Mesenchymal stem cell (in vitro differentiated cells and primary cell): ENCODE measurements around the gene DCDC2B.

ENCODE experiments used
- DNase-seq: peaks from one replicate; pipeline ENCODE4 v3.0.0-alpha.2; 2013
- H2AFZ ChIP-seq: one replicate; pipeline ENCODE4 v1.6.1; 2013; ENCODE audit warnings: low read depth, mild to moderate bottlenecking, control low read depth, inconsistent platforms, low read length, moderate library complexity
- H2AK5ac ChIP-seq: 2 replicates; pipeline ENCODE4 v1.6.1; 2013; ENCODE audit warnings: low read length, moderate library complexity, mild to moderate bottlenecking, inconsistent platforms; ENCODE audit not compliant: severe bottlenecking
- H2BK120ac ChIP-seq: one replicate; pipeline ENCODE4 v1.6.1; 2013; ENCODE audit warnings: low read depth, mild to moderate bottlenecking, inconsistent platforms, low read length, moderate library complexity
- H2BK12ac ChIP-seq, 2 experiments: one replicate each; pipeline ENCODE4 v1.6.1; 2013; ENCODE audit warnings: inconsistent platforms in 2 of 2, low read length in 2 of 2, mild to moderate bottlenecking in 2 of 2, moderate library complexity in 2 of 2, control low read depth in 1 of 2
- H2BK15ac ChIP-seq: one replicate; pipeline ENCODE4 v1.6.1; 2013; ENCODE audit warnings: mild to moderate bottlenecking, low read depth, inconsistent platforms; ENCODE audit not compliant: poor library complexity, severe bottlenecking
- H2BK5ac ChIP-seq: 2 replicates; pipeline ENCODE4 v1.6.1; 2013; ENCODE audit warnings: low read depth, mild to moderate bottlenecking, low read length, control low read depth, inconsistent platforms; ENCODE audit not compliant: poor library complexity, severe bottlenecking
- H3K14ac ChIP-seq, 2 experiments: one replicate each; pipeline ENCODE4 v1.6.1; 2013; ENCODE audit warnings: inconsistent platforms in 2 of 2, low read length in 2 of 2, control low read depth in 1 of 2, mild to moderate bottlenecking in 1 of 2, moderate library complexity in 1 of 2
- H3K18ac ChIP-seq, 2 experiments: one replicate each; pipeline ENCODE4 v1.6.1; 2013; ENCODE audit warnings: inconsistent platforms in 2 of 2, low read length in 2 of 2, control low read depth in 1 of 2, low read depth in 1 of 2, mild to moderate bottlenecking in 1 of 2
- H3K23ac ChIP-seq, 2 experiments: one replicate each; pipeline ENCODE4 v1.6.1; 2013; ENCODE audit warnings: inconsistent platforms in 2 of 2, low read length in 2 of 2, mild to moderate bottlenecking in 2 of 2, moderate library complexity in 2 of 2, control low read depth in 1 of 2
- H3K27ac ChIP-seq: 2 replicates; pipeline ENCODE4 v1.5.1; 2013; ENCODE audit warnings: mild to moderate bottlenecking, moderate library complexity, low read length, control low read depth, inconsistent platforms; ENCODE audit not compliant: poor library complexity, severe bottlenecking
- H3K27me3 ChIP-seq, 2 experiments: 2 replicates each; pipeline versions ENCODE4 v1.6.1 to v1.7.0; 2013; ENCODE audit warnings: low read length in 2 of 2, mild to moderate bottlenecking in 2 of 2, moderate library complexity in 2 of 2, control low read depth in 1 of 2, inconsistent platforms in 1 of 2; ENCODE audit not compliant: control insufficient read depth in 1 of 2, insufficient read depth in 1 of 2
- H3K36me3 ChIP-seq, 2 experiments: 2 replicates each; pipeline versions ENCODE4 v1.6.1 to v1.7.0; 2013; ENCODE audit warnings: low read length in 2 of 2, control low read depth in 1 of 2, inconsistent platforms in 1 of 2, low read depth in 1 of 2, mild to moderate bottlenecking in 1 of 2; ENCODE audit not compliant: insufficient read depth in 2 of 2, control insufficient read depth in 1 of 2
- H3K4ac ChIP-seq, 2 experiments: one replicate each; pipeline ENCODE4 v1.6.1; 2013; ENCODE audit warnings: inconsistent platforms in 2 of 2, low read length in 2 of 2, mild to moderate bottlenecking in 2 of 2, moderate library complexity in 2 of 2, control low read depth in 1 of 2, low read depth in 1 of 2
- H3K4me1 ChIP-seq: 2 replicates; pipeline ENCODE4 v1.6.1; 2013; ENCODE audit warnings: low read depth, low read length, control low read depth; ENCODE audit not compliant: control insufficient read depth, insufficient read depth
- H3K4me2 ChIP-seq: 2 replicates; pipeline ENCODE4 v1.6.1; 2013; ENCODE audit warnings: low read length, mild to moderate bottlenecking, inconsistent platforms; ENCODE audit not compliant: poor library complexity, severe bottlenecking
- H3K4me3 ChIP-seq, 2 experiments: 2 replicates each; pipeline versions ENCODE4 v1.5.1 to v1.7.0; 2013; ENCODE audit warnings: low read length in 2 of 2, mild to moderate bottlenecking in 2 of 2, control low read depth in 1 of 2, low read depth in 1 of 2; ENCODE audit not compliant: insufficient read depth in 1 of 2
- H3K79me1 ChIP-seq: replicated peaks from 2 replicates; pipeline ENCODE4 v1.6.1; 2013; ENCODE audit warnings: mild to moderate bottlenecking, control low read depth, low read length, inconsistent platforms; ENCODE audit not compliant: poor library complexity, severe bottlenecking
- H3K9ac ChIP-seq: 2 replicates; pipeline ENCODE4 v1.7.0; 2013; ENCODE audit warnings: mild to moderate bottlenecking, low read length, moderate library complexity
- H3K9me3 ChIP-seq: 2 replicates; pipeline ENCODE4 v1.7.0; 2013; ENCODE audit warnings: mild to moderate bottlenecking, low read length; ENCODE audit not compliant: control insufficient read depth
- H4K8ac ChIP-seq: one replicate; pipeline ENCODE4 v1.6.1; 2013; ENCODE audit warnings: inconsistent platforms, mild to moderate bottlenecking, low read length, moderate library complexity
- H4K91ac ChIP-seq: one replicate; pipeline ENCODE4 v1.6.1; 2013; ENCODE audit warnings: mild to moderate bottlenecking, low read length, inconsistent platforms
- WGBS: methylation state at CpG from one replicate; pipeline ENCODE4 v1.1.7; 2013; ENCODE audit warnings: mixed read lengths; 5-methylcytosine and 5-hydroxymethylcytosine counted together

Gene DCDC2B

GRCh38 chr1:32186491-32186890, 22.4 kb upstream of the DCDC2B start:
- Histone ChIP-seq H3K4me1 (peaks cover 13% of the 10 kb centered on the region), H2BK5ac (no peak overlapping the region), H3K4me3 (no peak overlapping the region), H2AFZ (no peak overlapping the region), H3K9me3 (no peaks in the 10 kb centered on the region), H3K14ac (no peak overlapping the region), H3K4ac (no peak overlapping the region), H3K18ac (no peak overlapping the region), H3K36me3 (peaks cover 65 to 87% of the 10 kb centered on the region in 2 experiments), H2BK120ac (no peak overlapping the region), H2BK15ac (no peak overlapping the region), H4K91ac (no peak overlapping the region), H3K27me3 (no peaks in the 10 kb centered on the region), H3K4me2 (no peak overlapping the region), H3K79me1 (peaks cover 25% of the 10 kb centered on the region), H2BK12ac (no peak overlapping the region), H4K8ac (no peak overlapping the region), H3K23ac (no peak overlapping the region), H2AK5ac (no peak overlapping the region), H3K27ac (no peak overlapping the region), H3K9ac (peak overlapping the region; percentile 14)
- no peak for DNase-seq
- 100% methylated on average over 1 of the region's 2 CpGs for WGBS

- H3K27ac ChIP-seq, result no peak overlapping the region
- peaks cover 32% of the 10 kb centered on the region for H3K79me1 ChIP-seq
- no peak overlapping the region for H4K91ac ChIP-seq
- H3K4me1 ChIP-seq, result peaks cover 7% of the 10 kb centered on the region
- no peak overlapping the region for H3K9ac ChIP-seq
- DNase-seq, result no peak
- no peaks in the 10 kb centered on the region for H3K9me3 ChIP-seq
- no peak overlapping the region for H3K4ac ChIP-seq
- no peak overlapping the region for H2AFZ ChIP-seq
- H3K18ac ChIP-seq, result no peak overlapping the region
- H2BK5ac ChIP-seq, result no peak overlapping the region
- no peak overlapping the region for H3K23ac ChIP-seq
- no peak overlapping the region for H3K14ac ChIP-seq
- 97% methylated on average over 9 of the region's 9 CpGs for WGBS
- H4K8ac ChIP-seq, result no peak overlapping the region
- no peak overlapping the region for H3K4me2 ChIP-seq
- H3K36me3 ChIP-seq, result peaks cover 68 to 89% of the 10 kb centered on the region in 2 experiments
- no peak overlapping the region for H2AK5ac ChIP-seq
- no peaks in the 10 kb centered on the region for H3K27me3 ChIP-seq
- H2BK15ac ChIP-seq, result no peak overlapping the region
- no peak overlapping the region for H2BK12ac ChIP-seq
- no peak overlapping the region for H3K4me3 ChIP-seq
- H2BK120ac ChIP-seq, result no peak overlapping the region
Observed at GRCh38 chr1:32187850-32188249, 21.0 kb upstream of the DCDC2B start.

- Histone ChIP-seq H3K4me3 (no peak overlapping the region), H3K4ac (no peak overlapping the region), H2BK120ac (no peak overlapping the region), H3K27ac (no peak overlapping the region), H3K9me3 (no peaks in the 10 kb centered on the region), H2AK5ac (no peak overlapping the region), H3K18ac (no peak overlapping the region), H2BK15ac (no peak overlapping the region), H3K23ac (no peak overlapping the region), H2BK12ac (no peak overlapping the region), H3K4me1 (peaks cover 12% of the 10 kb centered on the region), H2AFZ (no peak overlapping the region), H3K9ac (no peak overlapping the region), H2BK5ac (no peak overlapping the region), H4K8ac (no peak overlapping the region), H3K14ac (no peak overlapping the region), H4K91ac (no peak overlapping the region), H3K4me2 (no peak overlapping the region), H3K36me3 (peaks cover 89 to 98% of the 10 kb centered on the region in 2 experiments), H3K27me3 (no peaks in the 10 kb centered on the region), H3K79me1 (peaks cover 32% of the 10 kb centered on the region)
- 89% methylated on average over 8 of the region's 8 CpGs for WGBS
- no peak for DNase-seq
Observed at GRCh38 chr1:32192220-32192948, 16.5 kb upstream of the DCDC2B start.

GRCh38 chr1:32194984-32195383, 13.9 kb upstream of the DCDC2B start:
- 96% methylated on average over 6 of the region's 6 CpGs for WGBS
- Histone ChIP-seq H3K23ac (no peak overlapping the region), H3K4me3 (no peak overlapping the region), H3K36me3 (peaks cover 80 to 85% of the 10 kb centered on the region in 2 experiments), H2BK5ac (no peak overlapping the region), H4K91ac (no peak overlapping the region), H3K27ac (no peak overlapping the region), H2AFZ (no peak overlapping the region), H3K18ac (no peak overlapping the region), H3K4ac (no peak overlapping the region), H3K27me3 (no peaks in the 10 kb centered on the region), H2AK5ac (no peak overlapping the region), H3K9ac (no peak overlapping the region), H3K9me3 (no peaks in the 10 kb centered on the region), H2BK15ac (no peak overlapping the region), H3K79me1 (peaks cover 24% of the 10 kb centered on the region), H2BK120ac (no peak overlapping the region), H2BK12ac (no peak overlapping the region), H3K14ac (no peak overlapping the region), H4K8ac (no peak overlapping the region), H3K4me1 (peaks cover 22% of the 10 kb centered on the region), H3K4me2 (no peak overlapping the region)
- no peak for DNase-seq
